Activated CD4-positive, alpha-beta T cell treated with anti-CD3 and anti-CD28 coated beads for 1 hour (primary cell): ENCODE measurements around the gene XPA.
A peak's percentile ranks its signal among the peaks of the same experiment; 100 is the strongest.
"Not testable (repeated sequence)": the region's sequence is repeated elsewhere in the genome, so short reads cannot be mapped to it uniquely, and the experiment has no call there.

Experiments
- DNase-seq: peaks from one replicate; pipeline ENCODE4 v3.0.0-alpha.2; 2020

Gene XPA

GRCh38 chr9:97696803-97697601 is at the start of gene XPA:
Gene XPA (minus strand): TSS chr9:97697340. CDS start chr9:97697292, 48 bp downstream.
- DNase-seq, result peak; percentile 97

DNA sequence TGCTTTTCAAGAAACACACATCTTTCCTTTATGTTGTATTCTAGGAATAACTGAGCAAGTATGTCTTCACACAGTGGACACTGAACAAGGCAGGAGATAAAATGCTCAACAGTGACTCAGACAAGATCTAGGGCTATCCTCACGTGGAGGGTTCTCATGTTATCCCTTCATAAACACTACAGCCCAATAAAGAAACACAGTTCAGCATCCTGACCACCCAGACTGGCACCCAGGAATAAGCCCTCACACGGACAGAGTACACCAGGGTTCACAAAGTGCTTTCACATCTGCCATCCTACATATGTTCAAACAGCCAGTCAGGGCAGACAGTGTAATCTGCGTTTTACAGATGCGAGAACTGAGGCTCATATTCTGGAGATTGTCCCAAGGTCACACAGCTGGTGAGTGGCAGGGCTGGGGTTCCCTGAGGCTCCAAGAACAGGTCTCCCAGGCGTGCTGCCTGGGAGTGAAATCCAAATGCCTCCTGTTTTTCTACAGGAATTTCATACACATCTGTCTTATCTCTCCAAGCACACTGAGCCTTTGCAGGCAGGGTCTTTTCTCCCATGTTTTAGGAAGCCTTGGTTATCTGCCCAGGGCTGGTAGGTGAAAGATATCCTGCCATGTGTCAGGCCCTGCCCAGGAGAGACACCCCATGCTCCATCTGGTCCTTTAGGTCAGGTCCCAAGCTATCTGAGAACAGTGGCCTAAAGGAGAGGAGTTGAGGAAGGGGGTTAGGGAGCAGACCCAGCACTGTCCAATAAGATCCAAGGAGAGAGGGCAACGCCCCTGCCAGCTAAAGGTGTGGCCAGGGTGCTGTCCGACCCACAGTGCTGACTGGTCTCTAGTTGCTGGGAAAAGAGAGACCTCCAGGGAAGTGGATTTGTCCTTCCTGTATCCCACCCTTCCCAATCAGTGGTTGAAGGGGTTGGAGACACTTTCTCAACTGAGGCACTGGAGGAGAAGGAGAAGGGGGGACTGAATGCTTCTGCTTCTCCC is 47.9 kb upstream of the XPA start:
- no peak for DNase-seq

GRCh38 chr9:97744025-97744424 is 46.9 kb upstream of the XPA start:
- not testable (repeated sequence) for DNase-seq

DNA sequence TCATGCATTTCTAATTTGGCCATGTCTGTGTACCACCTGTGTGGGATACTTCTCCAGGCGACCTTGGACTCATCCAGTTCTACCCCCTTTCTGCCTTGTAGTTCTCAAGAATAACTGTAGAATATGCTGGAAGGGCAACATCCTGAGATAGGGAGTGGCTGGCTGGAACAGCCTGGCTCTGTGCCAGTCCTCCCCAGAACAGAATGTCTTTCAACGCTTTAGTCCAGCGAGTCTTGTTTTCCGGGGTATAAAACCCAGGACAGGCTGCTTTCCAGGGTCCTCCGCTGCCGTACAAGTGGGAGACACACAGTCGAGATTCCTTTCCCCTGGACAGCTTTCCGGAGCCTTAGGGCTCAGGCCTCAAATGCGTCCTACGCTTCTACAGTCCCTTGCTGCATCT is 45.4 kb upstream of the XPA start:
- no peak for DNase-seq

DNA sequence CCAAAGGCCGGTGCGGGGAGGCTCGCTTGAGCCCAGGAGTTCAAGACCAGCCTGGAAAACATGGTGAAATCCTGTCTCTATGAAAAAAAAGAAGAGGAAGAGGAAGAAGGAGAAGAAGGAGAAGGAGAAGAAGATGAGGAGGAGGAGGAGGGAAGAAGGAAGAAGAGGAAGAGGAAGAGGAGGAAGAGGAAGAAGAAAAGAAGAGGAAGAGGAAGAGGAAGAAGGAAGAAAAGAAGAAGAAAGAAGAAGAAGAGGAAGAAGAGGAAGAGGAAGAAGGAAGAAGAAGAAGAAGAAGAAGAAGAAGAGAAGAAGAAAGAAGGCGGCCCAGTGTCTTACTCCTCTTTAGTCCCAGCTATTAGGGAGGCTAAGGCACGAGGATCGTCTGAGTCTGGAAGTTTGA is 44.8 kb upstream of the XPA start:
- DNase-seq, result no peak

- peak; percentile 13 for DNase-seq
These were observed 44.0 kb upstream of the XPA start for GRCh38 chr9:97740848-97741821.

DNA sequence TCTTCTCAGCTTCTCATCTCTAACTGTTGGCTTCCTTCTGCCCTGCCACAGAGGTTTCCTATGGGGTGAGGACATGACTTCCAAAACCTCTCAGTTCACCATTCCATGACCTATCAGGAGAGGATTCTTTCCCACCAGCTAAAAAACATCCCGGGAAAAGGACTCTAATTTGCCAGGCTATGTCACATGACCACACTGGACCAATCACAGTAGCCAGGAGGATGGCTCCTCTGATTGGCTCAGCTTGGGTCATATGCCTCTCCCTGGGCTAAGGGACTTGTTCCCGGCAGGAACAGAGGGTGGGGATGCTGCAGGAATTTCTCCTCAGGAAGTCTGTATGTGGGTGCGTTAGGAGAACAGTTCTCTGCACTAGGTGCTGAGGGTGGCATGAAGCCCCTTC is 40.3 kb upstream of the XPA start:
- no peak for DNase-seq

DNA sequence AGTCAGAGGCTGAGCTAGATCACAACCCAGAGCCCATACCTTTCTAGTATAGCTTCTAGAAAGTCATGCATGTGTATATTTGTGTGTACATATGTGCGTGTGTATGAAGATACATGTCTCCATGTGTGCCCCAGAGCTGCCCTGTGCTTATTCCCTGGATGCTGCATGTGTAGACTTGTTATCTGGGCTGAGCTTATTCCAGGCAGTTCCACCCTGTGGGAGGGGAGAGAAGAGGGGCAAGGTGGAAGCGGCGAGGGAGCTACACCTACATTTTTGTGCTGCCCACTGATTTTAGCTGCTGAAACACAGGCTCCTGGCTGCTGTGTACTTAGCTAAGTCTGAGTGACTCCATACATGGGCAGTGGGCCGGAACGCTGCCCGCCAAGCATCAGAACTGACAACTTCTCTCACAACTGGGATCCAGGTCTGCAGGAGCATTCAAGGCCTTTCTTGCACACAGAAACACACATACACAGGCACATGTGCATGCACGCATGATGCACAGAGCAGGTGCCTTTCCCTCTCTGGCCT is 38.0 kb upstream of the XPA start:
- DNase-seq, result no peak

DNA sequence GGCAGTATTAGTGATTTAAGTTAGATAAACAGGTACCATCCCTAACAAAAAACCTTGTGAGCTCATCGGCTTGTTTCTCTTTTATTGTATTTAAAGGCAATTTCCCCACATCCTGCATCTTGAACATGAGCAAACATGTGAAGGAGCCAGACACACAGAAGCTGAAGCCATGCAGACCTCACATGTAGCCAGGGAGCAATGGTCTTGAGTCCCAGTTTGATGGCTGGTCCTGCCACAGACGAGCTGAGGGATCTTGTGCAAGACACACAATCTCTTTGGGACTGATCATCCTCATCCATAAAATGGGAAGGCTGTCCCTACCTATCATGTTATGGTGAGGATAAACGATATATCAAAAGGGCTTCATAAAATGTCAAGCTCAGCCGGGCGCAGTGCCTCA is 29.6 kb upstream of the XPA start:
- DNase-seq, result no peak

DNA sequence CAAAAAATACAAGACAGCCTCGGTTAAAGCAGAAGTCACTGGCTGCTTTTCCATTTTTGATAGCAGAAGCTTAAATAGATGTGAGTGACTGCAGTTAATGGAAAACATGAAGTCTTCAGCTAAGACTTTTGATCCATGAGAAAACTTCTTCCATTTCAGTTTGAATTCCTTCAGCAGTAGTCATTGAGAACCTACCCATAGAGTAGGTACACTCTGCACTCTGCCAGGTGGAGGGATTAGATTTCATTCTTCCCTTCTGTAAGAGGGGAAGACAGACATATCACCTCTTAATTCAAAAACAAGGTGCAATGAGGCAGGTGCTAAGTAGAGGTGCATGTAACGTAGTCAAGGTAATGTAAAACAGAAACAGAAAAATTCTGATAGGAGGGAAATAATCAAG is 26.7 kb upstream of the XPA start:
- DNase-seq, result no peak

GRCh38 chr9:97722331-97722730 is 25.2 kb upstream of the XPA start:
- no peak for DNase-seq

- DNase-seq, result no peak
These were observed 24.3 kb upstream of the XPA start for GRCh38 chr9:97721396-97721795.

DNA sequence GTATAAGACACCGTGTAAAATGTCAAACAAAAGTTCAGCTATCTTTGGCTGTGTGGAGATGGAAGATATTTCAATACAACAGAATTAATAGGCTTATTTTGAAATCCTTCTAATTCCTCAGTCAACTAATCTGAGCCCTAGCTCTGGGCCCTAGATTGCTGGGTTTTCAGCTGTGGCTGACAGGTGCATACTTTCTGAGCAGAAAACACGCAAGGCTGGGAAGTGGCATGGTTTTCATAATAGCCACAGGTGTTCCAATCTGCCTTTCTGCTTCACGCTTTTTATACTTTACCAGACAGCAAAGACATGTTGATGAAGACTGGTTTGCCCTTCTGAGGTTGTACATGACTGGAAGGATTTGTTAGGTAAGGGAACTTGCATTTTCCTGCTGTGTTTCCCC is 20.7 kb upstream of the XPA start:
- no peak for DNase-seq

GRCh38 chr9:97714435-97714834 is 17.3 kb upstream of the XPA start:
- DNase-seq, result no peak

GRCh38 chr9:97711223-97711626 is 14.1 kb upstream of the XPA start:
- no peak for DNase-seq

- peak; percentile 18 for DNase-seq
These were observed 13.4 kb upstream of the XPA start for GRCh38 chr9:97710356-97711222.

- no peak for DNase-seq
These were observed 9.1 kb upstream of the XPA start for GRCh38 chr9:97706246-97706645.

GRCh38 chr9:97705354-97705950 is 8.3 kb upstream of the XPA start:
- no peak for DNase-seq

DNA sequence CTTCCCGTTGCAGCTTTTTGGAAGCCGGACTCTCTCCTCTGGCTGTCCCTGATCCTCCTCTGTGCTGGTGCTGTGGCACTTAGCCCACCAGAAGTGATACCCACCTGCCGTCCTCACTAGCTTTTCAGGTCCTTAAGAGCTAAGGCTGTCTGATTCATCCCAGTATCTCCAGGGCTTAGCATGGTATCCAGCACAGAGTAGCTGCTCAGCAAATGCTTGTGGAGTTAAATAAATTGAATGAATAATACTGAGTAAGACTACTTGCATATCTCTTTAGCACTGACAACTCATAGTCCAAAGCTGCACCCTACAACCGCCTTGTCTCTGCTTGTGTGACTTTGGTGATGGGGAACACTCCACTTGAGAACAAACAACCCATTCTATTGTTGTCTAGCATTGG is 7.7 kb upstream of the XPA start:
- no peak for DNase-seq

DNA sequence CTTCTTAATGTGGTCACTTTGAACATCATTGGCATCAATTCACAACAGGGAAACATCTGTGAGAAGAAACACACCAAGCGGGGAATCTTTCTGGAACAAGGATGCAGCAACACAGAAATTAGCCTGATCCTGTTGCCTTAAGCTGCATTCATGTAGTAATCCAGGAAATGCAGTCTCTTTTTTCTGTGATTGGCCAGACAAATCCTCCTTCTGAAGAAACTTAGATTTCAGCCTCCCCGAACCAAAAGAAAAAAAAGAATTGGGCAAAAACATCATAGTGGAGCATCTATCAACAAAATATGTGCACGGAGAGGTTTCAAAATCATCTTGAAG is 7.2 kb upstream of the XPA start:
- no peak for DNase-seq
